BJ (cell line): ENCODE measurements around the gene PRICKLE3. TPM values are rescaled to one million over a fixed set of nuclear protein-coding genes. Genes with fewer than 3 reads are reported as not detected.
A peak's percentile ranks its signal among the peaks of the same experiment; 100 is the strongest.
"Not testable (repeated sequence)": the region's sequence is repeated elsewhere in the genome, so short reads cannot be mapped to it uniquely, and the experiment has no call there.

ENCODE experiments used
- CTCF ChIA-PET: fragments of 350-600 bp; formaldehyde crosslinking; extraction: SDS; loops from one replicate; lab custom pipeline; 2021; ENCODE audit warnings: antibody characterized with exemption, inconsistent platforms; lab: Yijun Ruan, JAX
- POLR2A ChIA-PET: fragments of 300-600 bp; sonication (Branson Sonifier 250); formaldehyde crosslinking; extraction: SDS; loops from one replicate; lab custom pipeline; 2021; ENCODE audit warnings: antibody characterized with exemption; lab: Charles Lee
- DNase-seq: peaks from one replicate; pipeline ENCODE4 v3.0.0-alpha.2; 2011; ENCODE audit warnings: low read depth
- H3K27me3 ChIP-seq: 2 replicates; pipeline ENCODE4 v1.6.0; 2011; ENCODE audit warnings: low read length; ENCODE audit not compliant: control insufficient read depth, insufficient read depth
- H3K36me3 ChIP-seq: 2 replicates; pipeline ENCODE4 v1.5.1; 2011; ENCODE audit warnings: low read length; ENCODE audit not compliant: control insufficient read depth, insufficient read depth
- H3K4me3 ChIP-seq: 2 replicates; pipeline ENCODE4 v1.5.1; 2011; ENCODE audit warnings: low read depth, mild to moderate bottlenecking, control low read depth, low read length
- polyA plus RNA-seq: library from polyadenylated mRNA; depleted of rRNA; stranded (reverse); fragments of >200 nt; gene quantifications from 2 replicates; pipeline ENCODE4 v1.2.3, GENCODE V29; 2011
- TF ChIP-seq, protein P1 (sequence below): IDR thresholded peaks from 2 replicates; pipeline ENCODE4 v1.5.1; 2011; ENCODE audit warnings: low read depth, mild to moderate bottlenecking, control low read depth, inconsistent platforms, low read length, moderate library complexity; ENCODE audit not compliant: insufficient read depth

The PRICKLE3 gene
- polyA plus RNA-seq, 1 experiment: 6.9 TPM

DNA sequence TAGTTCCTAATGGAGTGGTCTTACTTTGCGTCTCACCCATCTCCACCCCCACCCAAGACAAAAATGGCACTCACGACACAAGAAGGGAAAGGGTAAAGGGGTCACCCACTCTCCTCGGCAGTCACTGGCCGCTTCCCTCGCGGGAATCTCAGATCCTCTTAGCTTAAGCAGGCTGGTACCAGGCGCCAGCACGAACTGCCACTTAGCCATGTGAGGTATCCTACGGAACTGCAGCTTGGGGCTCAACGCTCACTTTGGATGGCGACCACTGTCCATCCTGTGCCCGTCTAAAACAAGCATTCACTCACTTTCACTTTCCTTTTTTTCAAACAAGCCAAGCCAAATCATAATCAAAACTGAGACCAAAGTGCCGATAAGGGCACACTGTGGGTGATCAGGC is 38.2 kb downstream of the PRICKLE3 start:
- TF ChIP-seq, protein P1, sequence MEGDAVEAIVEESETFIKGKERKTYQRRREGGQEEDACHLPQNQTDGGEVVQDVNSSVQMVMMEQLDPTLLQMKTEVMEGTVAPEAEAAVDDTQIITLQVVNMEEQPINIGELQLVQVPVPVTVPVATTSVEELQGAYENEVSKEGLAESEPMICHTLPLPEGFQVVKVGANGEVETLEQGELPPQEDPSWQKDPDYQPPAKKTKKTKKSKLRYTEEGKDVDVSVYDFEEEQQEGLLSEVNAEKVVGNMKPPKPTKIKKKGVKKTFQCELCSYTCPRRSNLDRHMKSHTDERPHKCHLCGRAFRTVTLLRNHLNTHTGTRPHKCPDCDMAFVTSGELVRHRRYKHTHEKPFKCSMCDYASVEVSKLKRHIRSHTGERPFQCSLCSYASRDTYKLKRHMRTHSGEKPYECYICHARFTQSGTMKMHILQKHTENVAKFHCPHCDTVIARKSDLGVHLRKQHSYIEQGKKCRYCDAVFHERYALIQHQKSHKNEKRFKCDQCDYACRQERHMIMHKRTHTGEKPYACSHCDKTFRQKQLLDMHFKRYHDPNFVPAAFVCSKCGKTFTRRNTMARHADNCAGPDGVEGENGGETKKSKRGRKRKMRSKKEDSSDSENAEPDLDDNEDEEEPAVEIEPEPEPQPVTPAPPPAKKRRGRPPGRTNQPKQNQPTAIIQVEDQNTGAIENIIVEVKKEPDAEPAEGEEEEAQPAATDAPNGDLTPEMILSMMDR: no peak
- ChIA-PET POLR2A (no interaction called here), CTCF (no interaction called here)
- Histone ChIP-seq H3K4me3 (no peak overlapping the region), H3K27me3 (no peaks in the 10 kb centered on the region), H3K36me3 (no peaks in the 10 kb centered on the region)
- no peak for DNase-seq

DNA sequence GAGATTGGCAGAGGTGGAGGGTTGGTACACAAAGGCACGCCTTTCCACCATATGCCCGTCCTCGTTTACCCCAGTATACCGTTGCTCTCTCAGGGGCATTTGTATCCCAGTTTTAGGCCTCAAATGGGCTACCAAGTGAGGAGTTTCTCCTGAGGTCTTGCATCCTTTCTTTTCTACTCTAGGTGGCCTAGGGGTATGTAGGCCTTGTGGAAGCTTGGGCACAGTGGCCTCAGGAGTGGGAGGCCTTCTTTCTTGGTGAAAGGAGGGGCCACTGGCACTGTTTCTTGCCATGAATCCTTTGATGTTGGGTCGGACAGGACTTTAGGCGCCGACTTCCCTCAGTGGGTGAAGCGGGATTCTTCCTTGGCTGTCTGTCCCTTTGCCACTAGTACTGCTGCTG is 38.9 kb downstream of the PRICKLE3 start:
- Histone ChIP-seq H3K27me3 (no peaks in the 10 kb centered on the region), H3K36me3 (no peaks in the 10 kb centered on the region), H3K4me3 (no peak overlapping the region)
- ChIA-PET CTCF (no interaction called here), POLR2A (no interaction called here)
- TF ChIP-seq, protein P1: no peak
- DNase-seq: no peak

DNA sequence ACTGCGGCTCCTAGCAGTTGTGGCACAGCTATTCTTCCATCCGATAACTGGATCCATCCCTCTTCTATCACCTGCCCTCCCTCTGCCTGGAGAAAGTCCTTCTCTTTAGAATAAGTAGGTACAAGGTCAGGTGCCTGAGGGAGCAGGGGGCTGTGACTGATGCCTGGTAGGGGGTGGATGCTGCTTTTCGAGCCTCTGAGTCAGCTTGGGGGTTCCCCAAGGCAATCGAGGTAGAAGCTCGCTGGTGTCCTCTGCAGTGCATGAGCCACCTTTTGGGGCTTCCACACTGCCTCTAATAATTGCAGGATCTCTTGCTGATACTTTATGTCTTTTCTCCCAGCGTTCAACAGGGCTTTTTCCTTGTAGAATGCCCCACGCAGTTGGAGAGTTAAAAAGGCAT is 43.0 kb downstream of the PRICKLE3 start:
- H3K4me3 ChIP-seq, DNase-seq, H3K27me3 ChIP-seq, POLR2A ChIA-PET, H3K36me3 ChIP-seq: not testable (repeated sequence)
- CTCF ChIA-PET: interaction anchor here (1.8 kb wide), 1 partner anchor 13 kb away, joined by 4 read pairs; no protein-coding TSS in a partner anchor

DNA sequence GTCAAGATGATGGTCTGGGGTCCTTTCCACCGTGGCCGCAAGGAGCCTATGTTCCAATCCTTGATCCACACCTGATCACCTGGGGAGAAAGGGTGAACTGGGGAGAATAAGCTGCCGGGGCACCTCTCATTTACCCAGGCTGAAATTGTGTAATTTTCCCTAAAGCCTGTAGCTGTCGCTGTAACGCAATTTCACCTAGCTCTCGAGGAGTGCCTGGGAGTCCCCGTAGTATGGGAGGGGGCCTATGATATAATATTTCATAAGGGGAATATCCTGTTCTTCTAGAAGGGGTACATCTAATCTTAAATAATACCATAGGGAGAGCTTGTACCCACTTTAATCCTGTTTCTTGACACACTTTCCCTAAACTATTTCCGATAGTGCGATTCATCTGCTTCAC is 43.9 kb downstream of the PRICKLE3 start:
- CTCF ChIA-PET: interaction anchor here (0.8 to 1.8 kb wide), 3 partner anchors 10 to 25 kb away, joined by 3 to 4 read pairs (median 3); no protein-coding TSS in a partner anchor

DNA sequence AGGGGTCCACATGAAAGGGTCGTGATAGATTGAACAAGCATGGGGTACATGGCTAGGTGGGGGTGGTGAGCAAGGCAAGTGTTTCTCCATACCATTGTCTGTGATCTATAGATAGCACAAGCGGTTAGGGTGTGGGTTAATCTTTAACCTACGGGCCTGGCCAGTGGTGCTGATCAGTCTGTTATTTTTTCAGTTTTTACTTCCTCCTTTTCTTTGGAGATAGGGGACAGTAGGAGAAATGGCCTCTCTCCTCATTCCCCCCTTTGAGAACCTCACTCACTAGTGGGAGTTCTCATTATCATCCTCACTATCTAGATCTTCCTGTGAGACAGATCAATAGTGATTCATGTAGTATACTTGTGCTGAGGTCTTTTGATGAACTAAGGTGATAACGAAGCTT is 46.5 kb downstream of the PRICKLE3 start:
- Histone ChIP-seq H3K36me3 (no peaks in the 10 kb centered on the region), H3K27me3 (no peaks in the 10 kb centered on the region), H3K4me3 (no peak overlapping the region)
- ChIA-PET CTCF (no interaction called here), POLR2A (no interaction called here)
- TF ChIP-seq, protein P1: no peak
- no peak for DNase-seq

More for the DNA sequence above, 43.9 kb downstream of the PRICKLE3 start:
- POLR2A ChIA-PET, H3K36me3 ChIP-seq, H3K4me3 ChIP-seq, H3K27me3 ChIP-seq, DNase-seq: not testable (repeated sequence)
- TF ChIP-seq, protein P1: peak; percentile 42; the same call in 1 of the 2 replicates

DNA sequence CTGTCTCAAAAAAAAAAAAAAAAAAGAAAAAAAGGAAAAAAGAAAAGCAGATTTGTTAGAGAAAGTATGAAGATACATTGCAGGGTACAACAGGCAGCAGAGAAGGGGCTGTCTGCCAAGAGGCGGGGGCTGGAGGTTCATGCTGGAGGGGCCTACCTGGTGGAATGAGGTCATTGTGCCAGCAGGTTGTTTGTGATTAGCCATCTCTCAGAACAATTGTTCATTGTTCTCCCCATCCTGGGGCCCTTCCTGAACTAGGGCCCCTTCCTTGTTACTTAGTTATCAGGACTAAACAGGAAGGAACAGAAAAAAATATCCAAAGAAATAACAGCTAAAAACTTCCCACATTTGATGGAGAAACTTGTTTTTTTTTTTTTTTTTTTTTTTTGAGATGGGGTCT is 48.7 kb downstream of the PRICKLE3 start:
- TF ChIP-seq, protein P1: no peak
- H3K36me3 ChIP-seq: no peaks in the 10 kb centered on the region
- CTCF ChIA-PET: no interaction called here
- no peaks in the 10 kb centered on the region for H3K27me3 ChIP-seq
- DNase-seq: no peak
- POLR2A ChIA-PET: no interaction called here
- H3K4me3 ChIP-seq: no peak overlapping the region
